Omental fat pad (tissue), 4 donors: ENCODE data around the gene EBF3. TPM values are rescaled to one million over a fixed set of nuclear protein-coding genes. Genes with fewer than 3 reads are reported as not detected.

Experiments used
- ATAC-seq: fragments of 150-250 bp; one replicate; pipeline ENCODE4 v1.9.1; 2016; ENCODE audit warnings: mild to moderate bottlenecking, moderate library complexity; ENCODE audit not compliant: low FRiP score
- DNase-seq: peaks from one replicate; pipeline ENCODE4 v3.0.0-alpha.2; 2019; ENCODE audit warnings: low spot score
- total RNA-seq, 4 donors: library from RNA; depleted of rRNA; stranded (reverse); fragments of >200 nt; gene quantifications; one replicate each; pipeline ENCODE4 v1.1.0, GENCODE V29; 2016
- TF ChIP-seq, protein P1 (sequence below), 3 donors: fragments of 450-650 bp; IDR thresholded peaks; one replicate each; pipeline ENCODE4 v1.5.1; 2016 to 2017; ENCODE audit warnings: antibody characterized with exemption in 3 of 3, mild to moderate bottlenecking in 3 of 3, moderate library complexity in 2 of 3

Gene EBF3
- total RNA-seq, 4 donors from 2014 or later: 4.0 to 50.8 (median 18.8) TPM

GRCh38 chr10:129968020-129968852 is 4.2 kb upstream of the EBF3 start:
- TF ChIP-seq, protein P1, sequence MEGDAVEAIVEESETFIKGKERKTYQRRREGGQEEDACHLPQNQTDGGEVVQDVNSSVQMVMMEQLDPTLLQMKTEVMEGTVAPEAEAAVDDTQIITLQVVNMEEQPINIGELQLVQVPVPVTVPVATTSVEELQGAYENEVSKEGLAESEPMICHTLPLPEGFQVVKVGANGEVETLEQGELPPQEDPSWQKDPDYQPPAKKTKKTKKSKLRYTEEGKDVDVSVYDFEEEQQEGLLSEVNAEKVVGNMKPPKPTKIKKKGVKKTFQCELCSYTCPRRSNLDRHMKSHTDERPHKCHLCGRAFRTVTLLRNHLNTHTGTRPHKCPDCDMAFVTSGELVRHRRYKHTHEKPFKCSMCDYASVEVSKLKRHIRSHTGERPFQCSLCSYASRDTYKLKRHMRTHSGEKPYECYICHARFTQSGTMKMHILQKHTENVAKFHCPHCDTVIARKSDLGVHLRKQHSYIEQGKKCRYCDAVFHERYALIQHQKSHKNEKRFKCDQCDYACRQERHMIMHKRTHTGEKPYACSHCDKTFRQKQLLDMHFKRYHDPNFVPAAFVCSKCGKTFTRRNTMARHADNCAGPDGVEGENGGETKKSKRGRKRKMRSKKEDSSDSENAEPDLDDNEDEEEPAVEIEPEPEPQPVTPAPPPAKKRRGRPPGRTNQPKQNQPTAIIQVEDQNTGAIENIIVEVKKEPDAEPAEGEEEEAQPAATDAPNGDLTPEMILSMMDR (IDR thresholded peaks at IDR 0.05): no peak
- DNase-seq (no peak), ATAC-seq (no peak)

- DNase-seq: no peak
- ATAC-seq: no peak
- TF ChIP-seq, protein P1 (IDR thresholded peaks at IDR 0.05): no peak
These were observed 3.5 kb upstream of the EBF3 start for GRCh38 chr10:129967579-129968019.

DNA sequence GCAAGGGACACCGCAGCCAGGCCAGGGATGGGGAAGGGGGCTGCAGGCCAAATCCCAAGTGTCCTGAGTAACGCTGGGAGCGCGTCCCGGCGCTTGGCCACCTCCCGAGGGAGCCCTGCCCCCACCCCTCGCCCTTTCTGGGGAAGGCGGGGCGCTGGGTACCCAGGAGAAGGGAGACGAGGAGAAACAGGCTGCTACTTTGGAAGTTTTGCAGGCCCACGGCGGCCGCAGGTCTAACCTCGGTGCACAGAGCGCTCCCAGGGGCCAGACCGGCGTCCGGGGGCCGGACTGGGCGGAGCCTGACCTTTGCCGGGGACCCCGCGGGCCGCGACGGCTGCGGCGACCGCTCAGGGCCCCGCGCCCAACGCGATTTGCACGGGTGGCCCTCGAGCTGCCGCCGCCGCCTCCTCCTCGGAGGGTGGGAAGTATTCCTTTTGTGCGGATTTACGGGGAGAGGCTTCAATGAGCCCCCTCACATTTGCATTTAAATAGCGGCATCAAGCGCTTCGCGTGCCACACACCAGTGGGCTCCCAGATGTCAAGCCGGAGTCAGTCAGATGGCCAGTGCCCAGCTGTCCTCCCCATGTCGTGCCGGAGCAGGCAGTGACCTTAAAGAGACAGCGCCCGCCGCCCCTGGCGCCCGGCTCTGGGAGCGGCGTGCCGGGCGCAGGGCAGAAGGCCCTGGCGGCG is 3.0 kb upstream of the EBF3 start:
- ATAC-seq (no peak), DNase-seq (no peak)
- TF ChIP-seq, protein P1 (IDR thresholded peaks at IDR 0.05): no peak

GRCh38 chr10:129966370-129966888 is 2.4 kb upstream of the EBF3 start:
- no peak for ATAC-seq

GRCh38 chr10:129965959-129966358 is 1.9 kb upstream of the EBF3 start:
- no peak for DNase-seq
- TF ChIP-seq, protein P1 (IDR thresholded peaks at IDR 0.05): no peak
- ATAC-seq: no peak

More at GRCh38 chr10:129966370-129966888, 2.4 kb upstream of the EBF3 start:
- TF ChIP-seq, protein P1 (IDR thresholded peaks at IDR 0.05): no peak
- no peak for DNase-seq

- DNase-seq: no peak
- TF ChIP-seq, protein P1 (IDR thresholded peaks at IDR 0.05): no peak
- no peak for ATAC-seq
These were observed 1.3 kb upstream of the EBF3 start for GRCh38 chr10:129965425-129965808.
